HG02870 (cell line): Measurements from ENCODE around the gene SFTA2.
"Not testable (repeated sequence)": the region's sequence is repeated elsewhere in the genome, so short reads cannot be mapped to it uniquely, and the experiment has no call there.

Source experiments
- ATAC-seq: cut with Tn5 transposase; IDR thresholded peaks from one replicate; pipeline ENCODE4 v1.9.1; 2021; ENCODE audit warnings: mild to moderate bottlenecking, moderate library complexity; ENCODE audit not compliant: unreplicated experiment

SFTA2 gene

DNA sequence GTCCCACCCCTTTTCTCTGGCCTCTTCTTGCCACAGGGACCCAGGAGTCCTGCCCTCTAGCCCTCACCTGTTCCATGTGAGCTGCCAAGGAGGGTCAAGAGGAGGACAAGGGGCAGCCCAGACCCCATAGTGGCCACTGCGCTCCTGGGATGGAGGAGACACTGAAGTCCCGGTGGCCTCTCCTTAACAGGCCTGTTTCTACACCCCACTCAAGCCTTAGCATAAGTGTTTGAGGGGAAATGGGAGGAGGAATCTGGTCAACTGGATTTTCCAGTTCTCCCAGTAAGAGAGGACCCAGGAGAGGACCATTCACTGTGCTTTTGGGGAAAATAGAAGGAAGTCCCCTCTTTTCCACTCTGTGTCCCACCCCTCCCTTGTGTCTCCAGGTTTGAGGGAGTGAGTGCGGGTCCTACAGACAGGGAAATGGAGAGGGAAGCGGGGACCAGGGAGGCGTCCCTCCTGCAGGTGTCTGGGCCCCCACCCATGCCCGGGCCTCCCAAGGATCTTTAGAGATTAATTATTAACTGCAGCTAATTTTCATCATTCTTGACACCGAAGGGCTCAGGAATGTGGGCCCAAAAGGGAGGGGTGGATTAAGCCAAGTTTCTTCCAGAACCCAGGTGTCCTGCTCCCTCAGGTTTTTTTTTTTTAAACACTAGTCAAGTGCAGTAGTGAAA lies at the start of gene SFTA2:
SFTA2 (minus strand) TSS at position 202 of the 677 bp plus-strand sequence; CDS start at position 128, 74 bp downstream.
- ATAC-seq, result no peak

DNA sequence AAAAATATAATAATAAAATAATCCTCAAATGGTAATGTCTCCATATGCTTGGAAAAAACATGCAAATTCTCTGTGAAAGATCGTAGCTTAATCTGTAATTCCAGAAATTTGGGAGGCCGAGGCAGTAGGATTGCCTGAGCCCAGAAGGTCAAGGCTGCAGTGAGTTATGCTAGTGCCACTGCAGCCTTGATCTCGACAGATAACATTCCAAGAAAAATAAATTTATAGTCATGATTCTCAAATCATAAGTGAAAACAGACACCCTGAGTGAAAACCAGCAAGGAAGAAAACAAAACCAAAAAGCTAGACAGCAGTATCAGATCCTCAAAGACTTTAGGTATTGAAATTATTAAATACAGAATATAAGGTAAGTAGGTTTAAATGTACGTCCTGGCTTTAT lies 47.7 kb upstream of the SFTA2 start:
- no peak for ATAC-seq

DNA sequence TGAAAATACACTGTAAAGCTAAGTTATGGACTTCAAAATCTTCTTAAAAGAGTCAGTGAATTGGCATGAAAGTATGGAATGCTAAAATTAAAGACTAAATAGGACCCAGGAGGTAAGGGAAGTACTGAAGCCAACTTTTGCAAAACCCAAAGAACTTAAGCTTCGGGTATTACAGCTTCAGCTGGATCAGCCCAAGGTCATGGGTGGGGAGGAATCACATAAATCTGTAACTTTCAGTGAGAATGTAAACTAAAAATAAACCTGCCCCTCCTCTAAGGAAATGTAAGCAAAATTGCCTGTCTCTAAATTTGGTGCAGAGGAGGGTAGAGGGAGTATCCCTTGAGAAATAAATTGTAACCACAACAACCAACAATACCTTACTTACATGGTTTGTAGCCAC lies 47.2 kb upstream of the SFTA2 start:
- ATAC-seq, result no peak

DNA sequence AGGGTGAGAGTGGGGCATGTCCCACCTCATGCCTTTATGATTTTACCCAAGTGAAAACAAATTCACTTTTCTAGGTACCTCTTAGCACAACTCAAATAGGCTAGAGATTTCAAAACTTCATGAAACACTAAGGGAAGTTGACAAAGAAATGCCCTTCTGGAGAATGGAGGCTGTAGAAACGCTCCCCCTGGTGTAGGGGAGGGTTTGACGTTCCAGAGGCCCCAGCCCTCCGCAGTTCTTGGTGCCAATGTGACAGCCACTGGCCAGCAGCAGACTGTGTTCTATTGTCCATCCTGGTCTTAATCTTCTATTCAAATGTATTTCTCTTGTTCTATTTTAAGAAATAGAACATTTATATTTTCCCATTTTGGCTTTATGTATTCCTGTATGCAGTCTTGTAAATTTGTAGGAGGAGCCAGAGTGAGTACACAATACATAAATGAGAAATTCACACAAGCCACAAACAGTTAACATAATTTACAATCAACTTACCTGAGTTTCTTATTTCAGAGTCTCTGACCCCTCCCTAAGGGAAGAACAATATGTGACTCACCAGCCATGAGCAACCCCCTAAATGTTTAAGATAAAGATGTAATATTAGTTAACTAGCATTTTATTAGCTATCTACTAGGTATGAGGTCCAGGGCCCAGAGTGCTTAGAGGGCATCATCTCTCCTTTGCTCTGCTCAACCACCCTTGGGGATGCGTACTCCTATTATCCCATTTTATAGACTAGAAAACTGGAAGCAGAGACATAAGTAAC lies 42.7 kb upstream of the SFTA2 start:
- no peak for ATAC-seq

DNA sequence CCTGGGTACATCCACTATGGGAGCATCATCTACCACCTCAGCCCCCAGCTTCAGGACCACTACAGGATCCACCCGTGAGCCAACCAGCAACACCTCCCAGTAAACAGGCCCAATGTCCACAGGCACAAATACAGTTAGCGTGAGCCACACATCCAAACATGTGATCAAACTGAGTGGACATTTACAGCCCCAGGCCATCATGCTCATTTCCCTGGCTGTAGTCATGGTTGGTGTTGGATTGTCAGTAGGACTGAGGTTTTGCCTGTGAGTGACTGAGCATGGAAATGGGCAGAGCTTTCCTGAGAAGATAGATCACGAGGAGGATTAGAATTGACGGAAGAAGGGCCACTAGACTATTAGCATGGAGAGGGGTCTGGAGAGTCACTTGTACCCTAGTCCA lies 40.8 kb upstream of the SFTA2 start:
- no peak for ATAC-seq

DNA sequence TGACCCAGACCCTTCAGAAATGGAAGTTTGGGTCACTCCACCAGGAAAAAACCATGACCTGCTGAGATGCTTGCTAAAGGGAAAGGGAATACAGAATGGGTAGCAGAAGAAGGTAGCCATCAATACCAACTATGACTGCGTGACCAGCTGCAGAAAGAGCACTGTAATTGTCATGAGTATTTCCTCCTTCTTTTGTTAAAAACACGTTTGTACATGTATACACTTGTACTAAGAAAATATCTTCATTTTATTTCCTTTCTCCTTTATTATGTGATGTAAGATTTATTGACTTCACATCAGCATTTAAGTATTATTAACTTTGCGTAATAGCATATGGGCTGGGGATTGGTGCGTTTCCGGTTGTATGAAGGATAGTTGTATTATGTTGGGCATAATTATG lies 39.0 kb upstream of the SFTA2 start:
- ATAC-seq, result no peak

DNA sequence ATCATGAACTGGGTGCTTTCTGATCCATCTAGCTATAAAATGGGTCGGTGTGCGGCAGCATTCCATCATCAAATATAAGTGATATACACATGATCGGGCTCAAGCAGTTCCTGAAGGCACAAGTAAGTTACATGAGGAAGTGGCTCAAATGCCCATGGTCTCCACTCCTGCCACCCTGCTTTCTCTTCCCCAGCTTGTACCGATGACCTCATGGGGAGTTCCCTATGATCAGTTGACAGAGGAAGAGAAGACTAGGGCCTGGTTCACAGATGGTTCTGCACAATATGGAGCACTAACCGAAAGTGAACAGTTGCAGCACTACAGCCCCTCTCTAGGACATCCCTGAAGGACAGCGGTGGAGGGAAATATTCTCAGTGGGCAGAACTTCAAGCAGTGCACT lies 37.2 kb upstream of the SFTA2 start:
- not testable (repeated sequence) for ATAC-seq

DNA sequence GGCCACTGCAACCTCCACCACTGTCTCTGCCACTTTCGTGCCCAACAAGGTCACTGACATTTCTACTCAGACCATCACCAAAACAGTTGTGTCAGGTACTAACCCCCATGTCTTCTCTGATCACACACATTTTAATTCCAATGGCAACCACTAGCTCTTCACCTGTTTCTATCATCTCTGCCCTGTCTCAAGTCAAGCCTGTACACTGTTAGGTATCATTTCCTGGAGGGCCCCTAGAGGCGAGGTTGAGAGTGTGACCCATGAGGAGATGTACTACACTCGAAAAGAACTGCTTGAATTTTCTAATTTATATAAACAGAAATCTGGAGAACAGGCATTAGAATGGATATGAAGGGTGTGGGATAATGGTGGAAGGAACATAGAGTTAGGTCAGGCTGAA lies 34.2 kb upstream of the SFTA2 start:
- ATAC-seq, result no peak

DNA sequence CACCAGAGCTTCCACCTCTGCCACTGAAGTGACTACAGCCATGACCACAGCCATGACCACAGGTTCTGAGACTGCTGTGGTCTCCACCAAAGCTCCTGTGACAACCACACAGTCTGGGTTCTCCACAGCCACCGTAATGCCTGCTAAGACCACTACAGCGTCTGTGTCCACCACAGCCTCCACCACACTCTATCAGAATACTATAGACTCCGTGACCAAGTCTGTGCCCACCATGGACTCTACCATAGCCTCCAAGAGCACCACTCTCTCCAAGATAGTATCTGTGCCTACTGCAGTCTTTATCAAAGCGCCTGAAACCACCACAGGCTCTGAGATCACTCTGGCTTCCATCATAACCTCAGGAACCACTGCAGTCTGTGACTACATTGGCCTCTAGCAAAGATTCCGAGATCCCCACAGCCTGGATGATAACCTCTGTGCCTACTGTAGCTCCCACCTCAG lies 33.2 kb upstream of the SFTA2 start:
- no peak for ATAC-seq

DNA sequence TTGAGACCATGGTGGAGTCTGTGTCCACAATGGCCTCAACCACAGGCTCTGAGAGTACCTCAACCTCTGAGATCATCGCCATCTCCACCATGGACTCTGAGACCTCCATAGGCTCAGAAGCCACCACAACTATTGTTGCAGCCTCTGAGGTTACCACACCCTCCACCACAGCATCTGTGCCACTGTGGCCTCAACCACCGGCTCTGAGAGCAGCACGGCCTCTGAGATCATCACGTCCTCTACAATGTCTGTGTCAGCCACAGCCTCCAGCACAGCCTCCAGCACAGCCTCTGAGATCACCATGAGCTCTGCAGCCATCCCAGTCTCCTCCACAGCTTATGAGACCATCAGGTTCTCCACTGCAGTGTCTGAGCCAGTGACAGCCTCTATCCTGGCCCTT lies 32.1 kb upstream of the SFTA2 start:
- no peak for ATAC-seq

DNA sequence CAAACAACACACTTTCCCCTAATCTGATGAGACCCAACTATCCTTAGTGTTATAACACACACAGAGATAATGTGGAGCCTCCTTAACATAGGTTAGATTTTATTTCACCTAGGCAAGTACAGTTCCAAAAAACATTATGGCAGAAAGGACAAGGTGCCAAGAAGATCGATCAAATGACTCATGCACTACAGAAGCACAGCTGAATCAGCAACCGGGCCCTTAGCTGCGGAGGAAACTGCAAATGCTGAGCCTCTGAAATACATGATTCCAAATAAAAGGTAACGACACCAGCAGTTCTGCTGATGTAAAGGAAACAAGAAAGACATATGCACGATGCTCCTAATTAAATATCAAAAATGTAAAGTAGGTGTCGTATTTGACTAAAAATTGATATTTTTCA lies 31.7 kb upstream of the SFTA2 start:
- no peak for ATAC-seq

DNA sequence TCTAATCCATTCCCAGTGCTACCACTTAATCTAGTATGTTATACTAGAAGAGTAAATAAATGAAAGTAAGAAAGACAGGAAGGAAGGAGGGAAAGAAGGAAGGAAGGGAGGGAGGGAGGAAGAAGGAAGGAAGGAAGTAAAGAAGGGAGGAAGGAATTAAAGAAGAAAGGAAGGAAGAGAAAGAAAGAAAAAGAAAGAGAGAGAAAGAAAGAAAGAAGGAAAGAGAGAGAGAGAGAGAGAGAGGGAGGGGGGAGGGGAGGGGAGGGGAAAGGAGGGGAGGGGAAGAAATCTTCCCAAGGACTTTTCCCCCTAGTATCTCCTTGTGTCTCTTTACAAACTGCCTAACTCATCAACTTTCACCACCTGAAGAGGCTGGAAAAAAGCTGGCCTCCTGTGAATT lies 30.7 kb upstream of the SFTA2 start:
- ATAC-seq, result no peak

DNA sequence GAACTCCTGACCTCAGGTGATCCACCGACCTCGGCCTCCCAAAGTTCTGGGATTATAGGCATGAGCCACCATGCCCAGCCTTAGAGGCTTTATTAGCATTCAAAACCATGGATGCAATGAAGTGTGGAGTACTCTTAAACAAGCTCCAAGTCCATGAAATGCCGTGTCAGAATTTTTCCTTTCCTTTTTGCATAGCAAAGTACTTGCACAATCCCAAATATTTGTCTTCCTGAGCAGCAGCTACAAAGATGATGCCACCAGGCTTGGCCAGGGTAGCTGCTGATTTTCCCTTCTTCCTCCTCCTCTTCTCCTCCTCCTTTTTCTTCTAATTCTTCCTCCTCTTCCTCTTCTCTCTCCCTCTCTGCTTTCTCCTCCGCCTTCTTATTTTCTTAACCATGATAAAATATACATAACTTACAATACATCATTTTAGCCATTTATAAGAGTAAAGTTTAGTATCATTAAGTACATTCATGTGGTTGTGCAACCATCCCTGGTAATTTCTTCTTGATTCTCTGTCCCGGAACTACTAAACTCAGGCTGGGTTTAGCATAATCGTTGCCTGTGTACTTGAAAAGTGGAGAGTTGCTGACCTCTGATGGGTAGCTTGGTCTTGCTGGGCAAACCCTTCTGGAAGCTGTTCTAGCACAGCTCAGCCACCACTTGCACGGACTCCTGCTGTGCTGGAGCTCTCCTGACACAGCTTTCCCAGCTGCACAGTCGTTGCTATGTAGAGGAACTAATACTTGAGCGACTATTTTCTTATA lies 29.1 kb upstream of the SFTA2 start:
- ATAC-seq, result no peak

DNA sequence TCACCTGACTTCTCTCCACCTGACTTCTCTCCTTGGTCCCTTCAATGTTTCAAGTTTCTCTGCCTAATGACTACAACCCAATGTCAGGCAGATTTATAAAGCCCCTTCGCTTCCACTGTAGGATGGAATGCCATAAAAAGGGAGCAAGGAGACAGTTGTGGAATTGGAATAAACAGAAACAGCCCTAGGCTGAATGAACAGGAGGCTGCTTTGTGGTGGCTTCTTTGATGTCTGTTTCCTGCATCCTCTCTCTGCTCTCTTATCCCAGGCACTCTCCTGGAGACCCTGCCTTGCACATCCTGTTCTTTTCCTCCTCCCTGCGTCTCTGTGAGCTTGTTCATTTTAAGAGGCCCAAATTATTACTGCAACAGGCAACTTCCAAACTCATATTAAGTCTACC lies 25.7 kb upstream of the SFTA2 start:
- no peak for ATAC-seq

DNA sequence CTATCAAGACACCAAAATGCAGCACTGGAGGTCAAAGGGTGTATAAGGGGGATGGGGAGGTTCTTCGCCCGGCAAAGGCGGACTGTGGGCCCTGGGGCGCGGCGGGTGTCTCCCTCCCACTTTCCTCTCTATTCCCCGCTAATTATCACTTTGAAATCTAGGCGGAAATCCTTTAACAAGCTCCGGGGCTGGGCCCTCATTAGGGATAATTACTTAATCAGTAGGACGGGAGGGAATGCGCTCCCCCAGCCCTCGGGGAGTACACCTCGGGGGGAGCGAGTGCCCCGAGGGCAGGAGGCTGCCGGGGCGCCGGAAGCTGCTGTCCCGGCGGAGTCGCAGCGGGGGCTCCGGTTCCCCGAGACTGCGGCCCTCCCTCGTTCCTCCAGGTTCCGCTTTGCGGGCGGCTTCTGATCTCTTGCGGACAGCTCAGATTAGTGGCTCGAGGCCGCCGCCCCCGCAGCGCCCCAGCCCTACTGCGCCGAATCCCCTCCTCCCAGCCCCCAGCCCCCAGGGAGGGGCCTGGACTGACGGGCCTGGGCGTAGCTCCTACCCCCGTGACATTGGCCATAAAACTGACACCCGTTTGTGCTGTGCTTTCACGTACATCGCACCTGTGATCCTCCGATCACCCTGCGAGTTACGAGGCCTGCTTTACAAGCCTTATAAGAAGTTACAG lies 23.5 kb upstream of the SFTA2 start:
- ATAC-seq, result no peak

DNA sequence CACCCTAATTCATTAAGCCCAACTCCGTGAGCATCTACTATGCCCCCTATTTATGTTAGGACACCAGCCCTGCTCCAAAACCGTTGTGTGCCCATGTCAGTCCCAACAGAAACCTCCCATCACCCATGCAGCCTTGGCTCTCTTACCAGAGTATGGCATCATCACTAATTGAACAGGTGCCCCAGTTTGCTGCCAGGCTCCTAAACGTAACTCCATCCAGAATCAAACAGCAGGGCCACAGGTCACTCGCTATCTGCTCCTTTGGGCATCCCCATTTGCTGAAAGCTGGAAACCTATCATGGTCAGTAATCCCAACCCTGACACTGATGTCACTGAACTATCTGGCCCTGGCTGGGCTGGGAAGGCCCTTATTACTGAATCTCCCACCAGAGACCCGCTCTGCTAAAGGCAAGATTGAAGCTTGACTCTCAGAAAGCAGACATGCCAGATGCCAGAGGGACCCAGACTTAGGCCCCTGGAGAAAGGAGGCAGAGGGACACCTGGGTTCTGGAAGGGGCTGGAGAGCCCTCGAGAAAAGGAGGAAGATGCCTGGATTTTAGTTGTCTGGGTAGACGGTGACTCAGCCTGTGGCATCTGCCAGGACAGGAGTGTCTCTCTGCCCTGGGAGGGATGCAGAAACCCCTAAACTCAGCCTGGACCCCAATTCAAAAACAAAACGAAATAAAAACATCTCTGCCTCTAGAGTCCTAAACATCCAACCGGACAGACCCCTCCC lies 22.8 kb upstream of the SFTA2 start:
- ATAC-seq, result no peak

DNA sequence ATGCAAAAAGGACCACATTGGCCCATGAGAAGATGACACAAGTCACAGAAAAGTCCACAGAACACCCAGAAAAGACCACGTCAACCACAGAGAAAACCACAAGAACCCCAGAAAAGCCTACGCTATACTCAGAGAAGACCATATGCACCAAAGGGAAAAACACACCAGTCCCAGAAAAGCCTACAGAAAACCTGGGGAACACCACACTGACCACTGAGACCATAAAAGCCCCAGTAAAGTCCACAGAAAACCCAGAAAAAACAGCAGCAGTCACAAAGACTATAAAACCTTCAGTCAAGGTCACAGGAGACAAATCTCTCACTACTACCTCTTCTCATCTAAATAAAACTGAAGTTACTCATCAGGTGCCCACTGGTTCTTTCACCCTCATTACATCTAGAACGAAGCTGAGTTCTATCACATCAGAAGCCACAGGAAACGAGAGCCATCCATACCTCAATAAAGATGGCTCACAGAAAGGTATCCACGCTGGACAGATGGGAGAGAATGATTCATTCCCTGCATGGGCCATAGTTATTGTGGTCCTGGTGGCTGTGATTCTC lies 20.0 kb upstream of the SFTA2 start:
- no peak for ATAC-seq

DNA sequence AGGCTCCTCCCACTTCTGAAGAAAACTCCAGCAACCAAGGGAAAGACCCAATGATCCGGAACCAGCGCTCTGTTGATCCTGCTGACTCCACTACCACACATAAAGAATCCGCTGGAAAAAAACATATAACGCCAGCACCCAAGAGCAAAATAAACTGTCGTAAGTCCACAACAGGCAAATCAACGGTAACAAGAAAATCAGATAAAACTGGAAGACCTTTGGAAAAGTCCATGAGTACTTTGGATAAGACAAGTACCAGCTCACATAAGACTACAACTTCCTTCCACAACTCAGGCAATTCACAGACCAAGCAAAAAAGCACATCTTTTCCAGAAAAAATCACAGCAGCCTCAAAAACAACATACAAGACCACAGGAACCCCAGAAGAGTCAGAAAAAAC lies 16.8 kb upstream of the SFTA2 start:
- no peak for ATAC-seq

DNA sequence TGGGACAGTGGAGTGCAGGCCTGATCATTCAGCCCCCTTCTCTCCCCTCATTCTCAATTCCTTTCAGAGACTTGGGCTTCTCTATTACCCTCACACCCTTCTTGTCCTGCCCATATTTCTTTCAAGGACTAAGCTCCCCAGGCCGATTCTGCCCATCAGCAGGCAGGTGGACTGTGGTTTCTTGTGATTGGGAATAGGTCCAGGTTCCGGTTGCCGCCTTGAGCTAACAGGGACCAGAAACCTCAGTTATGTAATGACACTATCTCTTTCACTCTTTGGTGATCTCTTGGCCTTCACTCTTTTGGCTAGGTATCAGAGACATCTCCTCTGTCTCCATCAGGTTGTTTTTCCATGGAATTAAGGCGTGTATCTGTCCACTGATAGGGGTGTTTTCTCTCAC lies 15.3 kb upstream of the SFTA2 start:
- ATAC-seq, result no peak

DNA sequence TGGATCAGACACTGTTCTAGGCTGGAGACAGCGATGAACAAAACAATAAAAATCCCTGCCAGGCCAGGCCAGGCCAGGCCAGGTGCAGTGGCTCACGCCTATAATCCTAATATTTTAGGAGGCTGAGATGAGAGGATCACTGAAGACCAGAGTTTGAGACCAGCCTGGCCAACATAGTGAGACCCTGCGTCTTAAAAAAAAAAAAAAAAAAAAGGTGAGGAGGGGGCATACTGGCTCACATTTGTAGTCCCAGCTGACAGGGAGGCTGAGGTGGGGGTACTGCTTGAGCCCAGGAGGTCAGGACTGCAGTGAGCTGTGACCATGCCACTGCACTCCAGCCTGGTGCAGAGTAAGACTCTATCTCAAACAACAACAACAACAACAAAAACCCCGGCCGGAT lies 13.3 kb upstream of the SFTA2 start:
- no peak for ATAC-seq
